Activated T-helper 1 cell treated with Interleukin-2 at 50 U/mL for 16 hours (primary cell): ENCODE data around the gene PRRC2B.
"Not testable (repeated sequence)": the region's sequence is repeated elsewhere in the genome, so short reads cannot be mapped to it uniquely, and the experiment has no call there.

Source experiments
- DNase-seq: peaks from one replicate; pipeline ENCODE4 v3.0.0-alpha.2; 2020; ENCODE audit warnings: low read depth

The PRRC2B gene

GRCh38 chr9:131436376-131436775 lies 42.5 kb downstream of the PRRC2B start:
- no peak for DNase-seq

- DNase-seq: no peak
Observed at GRCh38 chr9:131436865-131437271, 43.0 kb downstream of the PRRC2B start.

- DNase-seq: no peak
Observed at GRCh38 chr9:131438190-131438589, 44.3 kb downstream of the PRRC2B start.

GRCh38 chr9:131439224-131439623 lies 45.3 kb downstream of the PRRC2B start:
- no peak for DNase-seq

GRCh38 chr9:131441441-131441840 lies 47.6 kb downstream of the PRRC2B start:
- DNase-seq: no peak

- no peak for DNase-seq
Observed at GRCh38 chr9:131442351-131442750, 48.5 kb downstream of the PRRC2B start.

- DNase-seq: no peak
Observed at GRCh38 chr9:131443648-131444047, 49.8 kb downstream of the PRRC2B start.

- DNase-seq: no peak
Observed at GRCh38 chr9:131446276-131446675, 52.4 kb downstream of the PRRC2B start.

GRCh38 chr9:131447148-131447547 lies 53.3 kb downstream of the PRRC2B start:
- DNase-seq: no peak

- DNase-seq: no peak
Observed at GRCh38 chr9:131447600-131447999, 53.7 kb downstream of the PRRC2B start.

GRCh38 chr9:131448818-131449217 lies 54.9 kb downstream of the PRRC2B start:
- no peak for DNase-seq

GRCh38 chr9:131449276-131449675 lies 55.4 kb downstream of the PRRC2B start:
- DNase-seq: no peak

GRCh38 chr9:131454028-131454427 lies 60.1 kb downstream of the PRRC2B start:
- no peak for DNase-seq

- not testable (repeated sequence) for DNase-seq
Observed at GRCh38 chr9:131455655-131456054, 61.8 kb downstream of the PRRC2B start.

GRCh38 chr9:131457746-131458145 lies 63.9 kb downstream of the PRRC2B start:
- no peak for DNase-seq

GRCh38 chr9:131459056-131459455 lies 65.2 kb downstream of the PRRC2B start:
- DNase-seq: no peak

- no peak for DNase-seq
Observed at GRCh38 chr9:131461166-131461565, 67.3 kb downstream of the PRRC2B start.

GRCh38 chr9:131464354-131465000 lies 70.6 kb downstream of the PRRC2B start:
- DNase-seq: no peak

GRCh38 chr9:131465401-131465800 lies 71.5 kb downstream of the PRRC2B start:
- no peak for DNase-seq

GRCh38 chr9:131467214-131467935 lies 73.5 kb downstream of the PRRC2B start:
- no peak for DNase-seq

GRCh38 chr9:131468031-131468430 lies 74.1 kb downstream of the PRRC2B start:
- no peak for DNase-seq

GRCh38 chr9:131469356-131469755 lies 75.5 kb downstream of the PRRC2B start:
- no peak for DNase-seq

- no peak for DNase-seq
Observed at GRCh38 chr9:131469951-131470350, 76.1 kb downstream of the PRRC2B start.

- no peak for DNase-seq
Observed at GRCh38 chr9:131470581-131470991, 76.7 kb downstream of the PRRC2B start.
